Smooth muscle cell of the brain vasculature (primary cell): ENCODE results near the gene CDK19.
"Not testable (repeated sequence)": the region's sequence is repeated elsewhere in the genome, so short reads cannot be mapped to it uniquely, and the experiment has no call there.

Source experiments
- DNase-seq: peaks from one replicate; pipeline ENCODE4 v3.0.0-alpha.2; 2012; ENCODE audit warnings: low read depth, low spot score

The CDK19 gene

DNA sequence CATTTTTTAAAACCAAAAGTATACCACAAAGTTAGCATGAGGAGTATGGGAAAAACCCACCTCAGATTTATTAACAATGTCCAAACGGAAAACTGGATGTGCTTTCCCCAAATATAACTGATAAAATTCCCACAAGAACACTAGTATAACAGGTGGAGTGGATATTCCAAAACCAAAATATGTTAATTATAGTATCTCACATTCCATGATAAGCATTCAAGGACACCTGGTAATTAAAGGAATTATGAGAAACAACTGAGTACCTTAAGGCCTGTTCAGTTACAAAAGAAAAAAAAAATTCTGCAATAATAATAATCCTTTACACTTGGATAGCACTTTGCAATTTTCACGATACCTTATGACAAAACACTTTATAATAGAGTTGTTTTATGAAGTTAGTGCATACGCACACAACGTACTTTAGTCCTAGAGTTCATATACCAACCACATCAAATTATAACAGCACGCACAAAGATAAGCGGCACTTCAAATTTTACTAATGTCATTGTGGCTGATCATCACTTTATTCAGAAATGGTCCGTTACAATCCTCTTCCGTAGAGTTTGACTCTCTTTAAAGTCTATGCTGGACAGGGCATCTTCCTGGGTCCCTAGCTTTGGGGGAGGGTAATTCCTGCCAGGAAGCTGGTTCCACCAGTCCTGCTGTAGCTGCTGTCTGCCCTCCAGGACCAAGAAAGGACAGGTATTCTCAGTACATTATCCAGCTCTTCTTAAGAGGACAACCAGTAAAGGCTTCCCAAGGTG is 1.7 kb downstream of the CDK19 start:
- no peak for DNase-seq

DNA sequence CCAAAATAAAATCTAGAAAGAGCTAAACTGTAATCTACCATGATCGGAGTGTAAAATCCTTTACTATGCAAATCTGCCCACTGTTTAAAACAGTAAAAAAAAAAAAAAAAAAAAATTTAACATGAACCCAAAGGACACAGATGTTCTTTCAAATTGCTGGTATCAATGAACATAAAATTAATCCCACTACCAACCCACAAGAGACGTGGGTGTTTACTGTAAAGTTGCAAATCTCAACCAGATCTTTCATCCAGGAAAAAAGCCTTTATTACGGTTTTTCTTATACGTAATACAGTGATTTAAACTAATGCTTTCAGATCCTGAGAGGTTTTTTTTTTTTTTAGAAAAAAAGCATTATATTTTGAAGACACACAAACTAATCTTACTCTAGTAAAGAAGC is 2.5 kb downstream of the CDK19 start:
- no peak for DNase-seq

GRCh38 chr6:110810896-110811586 is 4.2 kb downstream of the CDK19 start:
- no peak for DNase-seq

GRCh38 chr6:110809792-110810191 is 5.5 kb downstream of the CDK19 start:
- DNase-seq: no peak

DNA sequence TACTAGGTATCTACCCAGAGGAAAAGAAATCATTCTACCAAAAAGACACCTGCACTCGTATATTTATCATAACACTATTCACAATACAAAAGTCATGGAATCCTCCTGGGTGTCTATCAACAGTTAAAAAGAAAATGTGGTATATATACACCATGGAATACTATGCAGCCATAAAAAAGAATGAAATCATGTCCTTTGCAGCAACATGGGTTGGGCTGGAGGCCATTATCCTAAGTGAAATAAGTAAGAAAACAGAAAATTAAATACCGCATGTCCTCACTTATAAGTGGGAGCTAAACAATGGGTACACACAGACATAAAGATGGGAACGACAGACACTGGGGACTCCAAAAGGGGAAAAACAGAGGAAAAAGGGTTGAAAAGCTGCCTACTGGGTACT is 13.1 kb downstream of the CDK19 start:
- DNase-seq: not testable (repeated sequence)

DNA sequence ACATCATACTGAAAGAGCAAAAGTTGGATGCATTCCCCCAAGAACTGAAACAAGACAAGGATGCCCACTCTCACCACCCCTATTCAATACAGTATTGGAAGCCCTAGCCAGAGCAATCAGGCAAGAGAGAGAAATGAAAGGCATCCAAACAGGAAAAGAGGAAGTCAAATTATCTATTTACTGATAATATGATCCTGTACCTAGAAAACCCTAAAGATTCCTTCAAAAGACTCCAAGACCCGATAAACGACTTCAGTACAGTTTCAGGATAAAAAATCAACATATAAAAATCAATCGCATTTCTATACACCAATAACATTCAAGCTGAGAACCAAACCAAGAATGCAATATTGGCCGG is 14.5 kb downstream of the CDK19 start:
- DNase-seq: no peak

DNA sequence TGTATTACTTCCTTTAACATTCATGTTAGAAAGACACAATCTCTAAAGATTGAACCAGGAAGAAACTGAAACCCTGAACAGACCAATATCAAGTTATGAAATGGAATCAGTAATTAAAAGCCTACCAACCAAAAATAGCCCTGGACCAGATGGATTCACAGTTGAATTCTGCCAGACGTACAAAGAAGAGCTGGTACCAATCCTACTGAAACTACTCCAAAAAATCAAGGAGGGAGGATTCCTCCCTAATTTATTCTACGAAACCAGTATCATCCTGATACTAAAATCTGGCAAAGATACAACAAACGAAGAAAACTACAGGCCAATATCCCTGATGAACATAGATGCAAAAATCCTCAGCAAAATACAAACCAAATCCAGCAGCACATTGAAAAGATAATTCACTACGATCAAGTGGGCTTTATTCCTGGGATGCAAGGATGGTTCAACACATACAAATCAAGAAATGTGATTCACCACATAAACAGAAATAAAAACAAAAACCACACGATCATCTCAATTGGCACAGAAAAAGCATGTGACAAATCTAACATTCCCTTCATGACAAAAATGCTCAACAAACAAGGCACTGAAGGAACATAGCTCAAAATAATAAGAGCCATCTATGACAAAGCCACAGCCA is 15.0 kb downstream of the CDK19 start:
- no peak for DNase-seq

- DNase-seq: no peak
Observed at GRCh38 chr6:110799655-110800054, 15.6 kb downstream of the CDK19 start.

GRCh38 chr6:110799189-110799588 is 16.1 kb downstream of the CDK19 start:
- DNase-seq: no peak

DNA sequence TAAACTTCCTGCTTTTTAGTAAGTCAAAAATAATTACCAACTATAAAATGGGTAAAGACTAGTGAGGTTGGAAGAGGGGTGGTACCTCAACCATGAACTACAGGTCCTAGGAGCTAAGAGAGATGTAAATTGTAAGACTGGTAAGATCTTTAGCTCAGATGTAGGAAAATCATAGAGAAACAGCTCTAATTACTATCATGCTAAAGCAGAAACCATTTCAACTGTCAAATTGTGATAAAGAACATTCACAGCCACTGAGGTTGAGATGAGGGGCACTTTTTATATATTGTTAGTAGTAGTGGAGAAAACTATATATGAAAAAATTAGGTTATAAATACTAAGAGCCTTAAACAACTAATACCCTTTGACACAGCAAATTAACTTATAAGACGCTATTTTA is 20.0 kb downstream of the CDK19 start:
- DNase-seq: no peak

DNA sequence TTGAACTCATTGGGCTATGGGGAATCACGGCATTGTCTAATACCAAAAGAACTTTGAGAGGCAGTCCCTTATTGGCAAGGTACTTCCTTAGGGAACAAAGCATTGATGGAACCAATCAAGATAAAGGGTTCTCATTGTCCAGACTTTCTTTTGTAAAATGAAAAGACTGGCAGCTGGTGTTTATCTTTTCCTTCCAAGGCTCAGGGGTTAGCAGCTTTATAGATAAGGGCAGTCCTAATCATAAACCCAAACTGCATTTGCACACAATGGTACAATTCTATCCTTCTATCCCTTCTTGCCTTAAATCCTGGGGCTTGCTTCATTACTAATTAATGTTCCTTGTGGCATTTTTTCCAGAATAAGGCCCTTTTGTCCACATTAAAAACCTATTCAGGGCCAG is 28.6 kb downstream of the CDK19 start:
- DNase-seq: no peak

- DNase-seq: no peak
Observed at GRCh38 chr6:110786271-110786670, 29.0 kb downstream of the CDK19 start.

DNA sequence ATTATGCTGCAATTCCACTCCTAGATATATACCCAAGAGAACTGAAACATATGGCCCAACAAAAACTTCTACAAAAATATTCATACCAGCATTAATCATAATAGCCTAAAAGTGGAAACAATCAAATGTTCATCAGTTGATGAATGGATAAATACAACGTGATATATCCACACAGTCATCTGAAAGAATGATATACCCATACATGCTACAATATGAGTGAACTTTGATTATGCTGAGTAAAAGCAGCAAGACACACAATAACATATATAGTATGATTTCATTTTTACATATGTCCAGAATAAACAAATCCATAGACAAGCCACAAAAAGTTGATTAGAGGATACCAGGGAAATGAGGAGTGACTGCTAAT is 30.7 kb downstream of the CDK19 start:
- DNase-seq: no peak

GRCh38 chr6:110781522-110782214 is 33.6 kb downstream of the CDK19 start:
- DNase-seq: no peak

GRCh38 chr6:110778333-110778732 is 36.9 kb downstream of the CDK19 start:
- no peak for DNase-seq

GRCh38 chr6:110777636-110778035 is 37.6 kb downstream of the CDK19 start:
- no peak for DNase-seq

GRCh38 chr6:110776413-110776812 is 38.9 kb downstream of the CDK19 start:
- DNase-seq: no peak

- no peak for DNase-seq
Observed at GRCh38 chr6:110769923-110770322, 45.3 kb downstream of the CDK19 start.

GRCh38 chr6:110768057-110768456 is 47.2 kb downstream of the CDK19 start:
- DNase-seq: no peak

- DNase-seq: no peak
Observed at GRCh38 chr6:110761371-110761770, 53.9 kb downstream of the CDK19 start.

- DNase-seq: no peak
Observed at GRCh38 chr6:110760589-110760988, 54.7 kb downstream of the CDK19 start.

GRCh38 chr6:110760098-110760497 is 55.2 kb downstream of the CDK19 start:
- not testable (repeated sequence) for DNase-seq
